ENCODE measurements around the gene LMO7. TPM values are rescaled to one million over a fixed set of nuclear protein-coding genes. Genes with fewer than 3 reads are reported as not detected.
A peak's percentile ranks its signal among the peaks of the same experiment; 100 is the strongest.

LMO7 gene
- total RNA-seq, 6 experiments from 2014 or later, result 682 to 843 (median 813) TPM

GRCh38 chr13:75797719-75798118, 161.6 kb downstream of the LMO7 start:
- Mint-ChIP-seq H3K4me1 (ENCODE audit: low read depth) (peaks cover 86% of the 10 kb centered on the region), H3K4me3 (peak overlapping the region; percentile 55), H3K36me3 (ENCODE audit: low read depth) (peaks cover 73% of the 10 kb centered on the region), H3K9me3 (peaks cover 16% of the 10 kb centered on the region), H3K27me3 (ENCODE audit: insufficient read depth) (peaks cover 38% of the 10 kb centered on the region), H3K27ac (peak overlapping the region; percentile 75)
- TF ChIP-seq CTCF (IDR thresholded peaks at IDR 0.05), result no peak
- DNase-seq, result no peak

GRCh38 chr13:75798353-75799255, 162.5 kb downstream of the LMO7 start:
- Mint-ChIP-seq H3K9me3 (peaks cover 18% of the 10 kb centered on the region), H3K27me3 (ENCODE audit: insufficient read depth) (peaks cover 45% of the 10 kb centered on the region), H3K36me3 (ENCODE audit: low read depth) (peaks cover 77% of the 10 kb centered on the region), H3K4me3 (peak overlapping the region; percentile 55), H3K4me1 (ENCODE audit: low read depth) (peaks cover 94% of the 10 kb centered on the region), H3K27ac (peak overlapping the region; percentile 75)
- no peak for TF ChIP-seq CTCF (IDR thresholded peaks at IDR 0.05)
- peak; percentile 66 for DNase-seq

GRCh38 chr13:75800545-75800944, 164.4 kb downstream of the LMO7 start:
- Mint-ChIP-seq H3K4me1 (ENCODE audit: low read depth) (peaks cover 96% of the 10 kb centered on the region), H3K27ac (peak overlapping the region; percentile 75), H3K27me3 (ENCODE audit: insufficient read depth) (peaks cover 46% of the 10 kb centered on the region), H3K4me3 (peak overlapping the region; percentile 41; the same call in 1 of the 2 replicates), H3K36me3 (ENCODE audit: low read depth) (peaks cover 85% of the 10 kb centered on the region), H3K9me3 (peaks cover 25% of the 10 kb centered on the region)
- DNase-seq, result no peak
- TF ChIP-seq CTCF (IDR thresholded peaks at IDR 0.05), result no peak

GRCh38 chr13:75801388-75801945, 165.3 kb downstream of the LMO7 start:
- Mint-ChIP-seq H3K36me3 (ENCODE audit: low read depth) (peaks cover 88% of the 10 kb centered on the region), H3K4me3 (no peak overlapping the region), H3K27ac (peak overlapping the region; percentile 45), H3K9me3 (peaks cover 24% of the 10 kb centered on the region), H3K4me1 (ENCODE audit: low read depth) (peaks cover 98% of the 10 kb centered on the region), H3K27me3 (ENCODE audit: insufficient read depth) (peaks cover 49% of the 10 kb centered on the region)
- no peak for DNase-seq
- TF ChIP-seq CTCF (IDR thresholded peaks at IDR 0.05), result no peak

GRCh38 chr13:75802161-75802560, 166.0 kb downstream of the LMO7 start:
- Mint-ChIP-seq H3K27me3 (ENCODE audit: insufficient read depth) (peaks cover 53% of the 10 kb centered on the region), H3K9me3 (peaks cover 18% of the 10 kb centered on the region), H3K36me3 (ENCODE audit: low read depth) (peaks cover 86% of the 10 kb centered on the region), H3K4me1 (ENCODE audit: low read depth) (peaks cover 95% of the 10 kb centered on the region), H3K4me3 (peak overlapping the region; percentile 44; the same call in 1 of the 2 replicates), H3K27ac (peak overlapping the region; percentile 68; the same call in 1 of the 2 replicates)
- TF ChIP-seq CTCF (IDR thresholded peaks at IDR 0.05), result no peak
- DNase-seq, result no peak
